Stimulated activated CD8-positive, alpha-beta memory T cell treated with anti-CD3 and anti-CD28 coated beads, Interleukin-12 subunit alpha, Interleukin-12 subunit beta, amount 100 ng/mL, for 24 hours (primary cell): Measurements from ENCODE around the gene LINGO3.
"Not testable (repeated sequence)": the region's sequence is repeated elsewhere in the genome, so short reads cannot be mapped to it uniquely, and the experiment has no call there.

Experiments used
- DNase-seq: peaks from one replicate; pipeline ENCODE4 v3.0.0-alpha.2; 2020; ENCODE audit errors: extremely low read depth

LINGO3 gene

DNA sequence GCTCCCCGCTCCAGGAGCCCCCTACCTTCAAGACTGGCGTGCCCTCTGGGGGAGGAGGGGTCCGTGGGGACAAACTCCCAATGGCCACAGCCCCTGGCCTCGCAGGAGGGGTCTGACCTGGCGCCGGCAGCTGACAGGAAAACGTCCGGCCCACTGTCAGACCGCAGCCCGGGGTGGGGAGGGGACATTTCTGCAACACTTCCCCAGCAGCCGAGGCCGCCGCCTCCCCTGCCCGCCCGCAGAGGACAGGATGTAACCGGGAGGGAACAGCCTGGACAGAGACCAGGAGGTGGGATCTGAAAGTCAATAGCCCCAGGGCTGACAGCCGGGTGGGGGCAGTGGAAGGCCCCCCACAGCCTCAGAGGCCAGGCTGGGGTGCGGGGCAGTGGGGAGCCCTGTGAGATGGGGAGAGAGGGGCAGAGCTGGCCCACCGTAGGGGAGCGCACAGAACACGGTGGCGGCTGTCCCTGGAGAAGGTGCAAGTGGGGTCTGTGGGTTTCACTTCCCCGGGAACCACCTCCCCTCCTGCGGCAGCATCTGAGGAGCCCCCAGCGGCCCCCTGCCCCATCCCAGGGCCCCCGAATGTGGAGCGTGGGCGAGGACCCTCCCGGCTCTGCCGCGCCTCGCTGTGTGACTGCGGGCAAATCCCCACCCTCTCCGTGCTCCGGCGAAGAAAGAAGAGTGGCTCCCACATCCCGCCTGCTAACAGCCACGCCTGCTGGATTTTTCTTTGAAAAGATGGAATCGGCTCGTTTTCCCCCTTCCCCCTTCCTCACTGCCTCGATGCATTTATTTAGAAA, 25.7 kb downstream of the LINGO3 start, which contains the start of gene PEAK3:
TSS of gene PEAK3 (minus strand) at position 114 of the 800 bp plus-strand sequence. CDS start 1,244 bp downstream, outside the sequence.
- DNase-seq = no peak

DNA sequence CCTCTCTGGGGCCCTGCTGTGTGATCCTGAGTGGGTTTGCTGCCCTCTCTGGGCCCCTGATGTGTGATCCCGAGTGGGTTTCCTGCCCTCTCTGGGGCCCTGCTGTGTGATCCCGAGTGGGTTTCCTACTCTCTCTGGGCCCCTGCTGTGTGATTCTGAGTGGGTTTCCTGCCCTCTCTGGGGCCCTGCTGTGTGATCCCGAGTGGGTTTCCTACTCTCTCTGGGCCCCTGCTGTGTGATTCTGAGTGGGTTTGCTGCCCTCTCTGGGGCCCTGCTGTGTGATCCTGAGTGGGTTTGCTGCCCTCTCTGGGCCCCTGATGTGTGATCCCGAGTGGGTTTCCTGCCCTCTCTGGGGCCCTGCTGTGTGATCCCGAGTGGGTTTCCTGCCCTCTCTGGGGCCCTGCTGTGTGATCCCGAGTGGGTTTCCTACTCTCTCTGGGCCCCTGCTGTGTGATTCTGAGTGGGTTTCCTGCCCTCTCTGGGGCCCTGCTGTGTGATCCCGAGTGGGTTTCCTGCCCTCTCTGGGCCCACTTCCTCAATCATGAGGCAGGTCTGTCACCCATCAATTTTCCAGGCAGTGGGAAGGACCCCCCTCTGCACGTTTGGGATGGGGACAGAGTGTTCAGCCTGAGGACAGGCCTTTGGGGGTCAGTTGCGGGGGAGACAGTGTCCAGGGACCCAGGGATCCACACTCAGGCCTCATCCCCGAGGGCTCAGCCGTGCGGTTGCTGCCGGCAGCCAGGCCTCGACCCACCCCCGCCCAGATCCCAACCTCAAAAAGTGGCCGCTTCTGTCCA, 26.5 kb downstream of the LINGO3 start:
- not testable (repeated sequence) for DNase-seq

DNA sequence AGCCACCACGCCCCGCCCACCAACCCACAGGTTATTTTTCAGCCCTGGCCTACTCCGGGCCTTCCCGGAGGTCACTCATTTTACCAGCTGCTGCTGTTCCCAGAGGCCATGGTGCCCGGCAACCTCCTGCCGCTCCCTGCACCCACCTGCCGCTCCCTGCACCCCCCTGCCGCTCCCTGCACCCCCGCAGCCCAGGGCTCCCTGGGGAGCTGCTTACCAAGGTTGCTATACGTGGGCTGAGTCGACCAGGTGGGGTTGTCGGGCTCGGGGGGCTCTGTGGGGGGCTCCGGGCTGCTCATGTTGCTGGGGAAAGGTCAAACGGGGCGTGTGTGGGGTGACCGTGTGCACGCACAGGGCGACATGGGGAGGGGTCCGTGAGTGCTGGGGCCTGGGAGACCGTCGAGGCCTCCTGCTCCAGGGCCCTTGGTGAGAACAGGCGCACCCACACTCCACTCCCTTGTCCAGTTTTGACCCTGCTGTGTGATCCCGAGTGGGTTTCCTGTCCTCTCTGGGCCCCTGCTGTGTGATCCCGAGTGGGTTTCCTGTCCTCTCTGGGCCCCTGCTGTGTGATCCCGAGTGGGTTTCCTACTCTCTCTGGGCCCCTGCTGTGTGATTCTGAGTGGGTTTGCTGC, 27.2 kb downstream of the LINGO3 start:
- DNase-seq = no peak

- no peak for DNase-seq
Observed at GRCh38 chr19:2278459-2279158, 29.3 kb downstream of the LINGO3 start.

- no peak for DNase-seq
Observed at GRCh38 chr19:2277138-2277537, 30.8 kb downstream of the LINGO3 start.

DNA sequence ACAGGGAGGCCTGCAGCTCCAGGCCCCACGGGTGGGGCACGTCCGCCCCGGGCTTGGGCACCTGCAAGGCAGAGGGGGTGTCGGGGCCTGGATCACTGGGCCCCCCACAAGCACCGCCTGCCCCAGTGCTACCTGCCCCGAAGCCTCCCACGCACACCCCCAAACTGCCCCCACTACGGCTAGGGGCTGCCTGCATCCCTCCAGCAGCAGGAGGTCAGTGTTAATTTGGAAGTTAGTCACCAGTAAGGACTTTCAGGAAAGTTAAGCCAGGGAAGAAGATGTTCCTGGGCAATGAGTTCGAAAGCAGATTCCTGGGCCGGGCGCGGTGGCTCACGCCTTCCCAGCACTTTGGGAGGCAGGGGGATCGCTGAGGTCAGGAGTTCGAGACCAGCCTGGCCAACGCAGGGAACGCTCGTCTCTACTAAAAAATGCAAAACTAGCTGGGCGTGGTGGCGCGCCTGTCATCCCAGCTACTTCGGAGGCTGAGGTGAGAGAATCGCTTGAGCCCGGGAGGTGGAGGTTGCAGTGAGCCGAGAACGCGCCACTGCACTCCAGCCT, 31.4 kb downstream of the LINGO3 start:
- no peak for DNase-seq

DNA sequence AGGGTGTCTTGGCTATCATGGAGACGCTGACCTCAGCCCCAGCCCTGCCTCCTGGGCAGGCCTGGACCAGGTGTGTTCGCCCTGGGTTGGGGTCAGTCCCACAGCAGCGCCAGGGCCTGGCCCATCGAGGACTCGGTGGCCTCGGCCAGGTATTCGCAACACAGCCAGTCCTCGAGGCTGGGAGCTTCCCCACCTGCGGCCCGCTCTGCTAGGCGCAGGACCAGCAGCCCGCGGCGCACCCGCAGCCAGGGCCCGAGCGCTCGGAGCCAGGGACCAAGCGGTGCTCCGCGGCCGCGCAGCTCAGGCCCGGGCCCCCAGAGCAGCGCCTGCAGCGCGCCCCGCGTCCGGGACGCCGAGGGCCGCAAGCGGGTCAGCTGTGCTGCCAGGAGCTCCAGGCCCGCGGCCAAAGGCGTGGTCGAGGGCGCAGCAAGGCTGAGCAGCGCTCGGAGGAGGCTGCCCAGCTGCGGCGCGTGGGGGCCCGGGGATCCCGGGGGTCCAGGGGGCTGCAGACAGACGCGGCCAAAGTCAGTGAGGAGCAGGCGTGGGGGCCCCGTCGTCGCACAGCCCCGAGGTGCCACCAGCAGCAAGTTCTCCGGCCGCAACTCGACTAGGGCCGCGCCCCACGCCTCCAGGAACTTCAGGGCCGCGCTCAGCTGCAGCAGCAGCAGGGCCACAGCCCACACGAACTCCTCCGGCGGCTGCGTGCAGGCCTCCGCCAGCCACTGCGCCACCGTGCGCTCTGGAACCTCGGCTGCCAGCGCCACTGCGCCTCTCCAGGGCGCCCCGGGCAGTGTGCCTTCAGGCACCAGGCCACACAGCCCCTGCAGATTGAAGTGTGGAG, 32.1 kb downstream of the LINGO3 start:
- DNase-seq = no peak

DNA sequence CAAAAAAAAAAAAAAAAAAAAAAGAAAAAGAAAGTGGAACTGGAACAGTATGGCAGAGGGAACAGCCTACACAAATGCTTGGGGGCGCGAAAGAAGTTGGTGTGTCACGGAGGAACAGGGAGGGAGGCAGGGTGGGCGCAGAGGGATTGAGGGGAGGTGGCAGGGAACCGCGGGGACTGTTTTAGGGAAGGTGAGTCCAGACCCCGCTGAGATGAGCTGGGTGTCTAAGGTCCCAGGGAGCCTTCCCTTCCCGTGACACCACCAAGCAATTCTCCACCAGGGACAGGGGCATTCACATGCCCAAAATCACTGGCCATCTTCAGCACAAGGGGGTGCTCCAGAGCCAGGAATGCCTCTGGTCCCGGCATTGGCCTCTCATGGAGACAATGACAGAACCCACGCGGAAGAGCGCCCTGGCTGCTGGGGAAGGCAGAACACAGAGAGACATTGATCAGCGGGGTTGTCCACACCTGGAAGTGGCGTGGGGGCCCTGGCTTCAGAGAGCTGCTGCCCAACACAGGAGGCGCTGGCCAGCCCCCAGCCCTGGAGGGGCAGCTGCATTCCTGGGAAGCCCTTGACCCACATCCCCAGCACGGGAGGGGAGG, 32.9 kb downstream of the LINGO3 start:
- DNase-seq = no peak

GRCh38 chr19:2274185-2274711, 33.7 kb downstream of the LINGO3 start:
- no peak for DNase-seq

- peak; percentile 45 for DNase-seq
Observed at GRCh38 chr19:2273356-2274184, 34.4 kb downstream of the LINGO3 start.

- no peak for DNase-seq
Observed at GRCh38 chr19:2271234-2272103, 36.5 kb downstream of the LINGO3 start.

DNA sequence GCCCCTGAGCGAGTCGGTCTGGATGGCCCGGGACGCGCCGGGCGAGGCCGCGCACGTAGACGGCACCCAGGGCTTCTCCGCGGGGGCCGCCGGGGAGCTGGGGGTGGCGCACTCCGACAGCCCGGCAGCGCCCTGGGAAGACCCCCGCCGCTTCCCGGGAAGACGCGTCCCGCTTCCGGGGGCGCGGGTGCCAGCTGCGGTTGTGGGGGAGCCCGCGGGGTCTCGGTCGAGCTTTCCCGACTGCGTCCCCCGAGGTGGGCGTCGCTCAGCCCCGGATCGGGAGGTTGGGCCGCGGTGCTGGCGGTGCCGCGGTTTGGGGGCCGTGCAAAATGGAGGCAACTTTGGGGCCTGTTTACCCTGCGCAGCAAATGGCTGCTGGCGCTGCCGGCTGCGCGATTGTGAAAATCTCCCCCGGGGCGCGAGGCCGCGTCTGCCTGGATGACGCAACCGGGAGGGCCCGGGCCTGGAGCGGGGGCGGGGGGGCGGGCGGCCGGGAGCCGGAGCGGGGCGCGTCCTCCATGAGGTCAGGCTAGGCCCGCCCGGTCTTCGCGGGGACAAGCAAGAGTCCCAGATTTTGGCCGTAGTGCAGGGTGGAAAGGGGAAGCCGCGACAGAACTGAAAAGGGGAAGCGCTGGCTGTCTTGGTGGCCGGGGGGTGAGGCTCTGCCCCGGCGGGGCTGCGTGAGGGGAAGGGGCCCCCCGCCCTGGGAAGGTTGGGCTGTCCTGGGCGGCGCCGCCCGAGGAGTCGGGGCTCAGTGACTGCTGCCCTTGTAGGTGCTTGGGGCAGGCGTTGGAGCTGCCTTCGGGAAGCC, 37.3 kb downstream of the LINGO3 start:
- DNase-seq = peak; percentile 51

DNA sequence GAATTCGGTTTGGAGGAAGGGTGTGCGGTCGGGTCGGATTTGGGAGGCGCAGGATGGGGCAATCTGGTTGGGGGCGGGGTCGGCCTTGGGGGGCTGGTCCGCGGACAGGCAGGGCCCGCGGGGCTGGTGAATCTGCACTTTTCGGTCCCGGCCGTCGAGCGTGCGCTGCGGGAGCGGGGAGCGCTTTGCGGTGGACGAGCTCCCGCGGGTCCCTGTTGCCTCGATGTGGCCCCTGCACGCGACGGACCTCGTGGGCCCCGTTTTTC, 37.9 kb downstream of the LINGO3 start:
- DNase-seq = no peak

DNA sequence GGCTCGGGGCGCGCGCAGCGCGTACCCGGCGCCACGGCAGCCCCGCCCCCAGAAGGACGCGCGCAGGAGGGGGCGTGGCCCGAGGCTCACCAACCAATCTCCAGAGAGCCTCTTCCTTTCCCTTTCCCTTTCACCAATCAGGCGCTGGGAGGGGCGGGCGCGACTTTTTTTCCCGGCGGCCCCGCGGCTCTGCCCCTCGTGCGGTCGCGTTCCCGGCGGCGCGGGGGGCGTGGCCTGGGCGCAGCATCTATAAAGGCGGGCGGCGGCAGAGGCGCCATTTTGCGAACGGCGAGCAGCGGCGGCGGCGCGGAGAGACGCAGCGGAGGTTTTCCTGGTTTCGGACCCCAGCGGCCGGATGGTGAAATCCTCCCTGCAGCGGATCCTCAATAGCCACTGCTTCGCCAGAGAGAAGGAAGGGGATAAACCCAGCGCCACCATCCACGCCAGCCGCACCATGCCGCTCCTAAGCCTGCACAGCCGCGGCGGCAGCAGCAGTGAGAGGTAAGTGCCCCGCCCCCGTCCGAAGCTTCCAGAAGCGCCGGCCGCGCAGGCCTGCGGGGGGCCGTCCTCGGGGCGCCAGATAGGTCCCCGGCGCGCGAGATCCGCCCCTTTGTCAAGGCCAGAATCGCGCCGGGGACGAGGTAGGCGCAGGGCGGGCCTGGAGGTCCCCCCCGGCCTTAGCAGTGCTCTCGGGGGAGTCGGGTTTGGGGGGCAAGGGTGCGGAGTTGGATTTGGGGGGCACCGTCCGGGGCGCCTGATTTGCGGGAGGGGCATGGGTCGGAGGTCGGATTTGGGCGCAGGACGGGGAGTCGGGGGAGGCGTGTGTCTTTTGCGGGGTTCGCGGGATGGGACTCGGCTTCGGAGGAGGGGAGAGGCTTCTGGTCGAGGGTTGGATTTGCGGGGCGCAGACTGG, 38.5 kb downstream of the LINGO3 start:
- DNase-seq = peak; percentile 96

GRCh38 chr19:2268861-2269243, 39.1 kb downstream of the LINGO3 start:
- DNase-seq = no peak

- no peak for DNase-seq
Observed at GRCh38 chr19:2268480-2268830, 39.5 kb downstream of the LINGO3 start.
